K562 (cell line): Measurements from ENCODE around the gene ADCY4. TPM values are rescaled to one million over a fixed set of nuclear protein-coding genes. Genes with fewer than 3 reads are reported as not detected.

Experiments used
- AFF4 ChIP-seq: sonication (generic); formaldehyde crosslinking; IDR thresholded peaks from 2 replicates; pipeline ENCODE4 v1.8.0; 2023; ENCODE audit warnings: mild to moderate bottlenecking, missing genetic modification reagents
- BMI1 ChIP-seq: fragments of 150-350 bp; IDR thresholded peaks from 2 replicates; pipeline ENCODE4 v1.6.1; 2014; ENCODE audit warnings: low read length
- CBX1 ChIP-seq: sonication (generic); IDR thresholded peaks from 2 replicates; pipeline ENCODE4 v1.6.1; 2016; ENCODE audit warnings: antibody characterized with exemption, low read depth, mild to moderate bottlenecking
- CHCHD3 ChIP-seq: fragments of 250-450 bp; sonication (Bioruptor Pico); IDR thresholded peaks from 2 replicates; pipeline ENCODE4 v2.1.2; 2022; ENCODE audit warnings: mild to moderate bottlenecking
- ETV5 ChIP-seq: sonication (generic); formaldehyde crosslinking; IDR thresholded peaks from 2 replicates; pipeline ENCODE4 v1.4.0; 2020; ENCODE audit warnings: low read depth, mild to moderate bottlenecking, missing genetic modification reagents
- ETV6 ChIP-seq, 3 experiments: fragments of 150-350 bp in 1 of 3; sonication (generic) in 1 of 3; formaldehyde crosslinking in 1 of 3; IDR thresholded peaks; 2 replicates each; pipeline versions ENCODE4 v1.6.1 to v1.8.0; 2014 to 2022; ENCODE audit warnings: borderline replicate concordance in 2 of 3, low read depth in 2 of 3, antibody characterized with exemption in 1 of 3, low read length in 1 of 3, mild to moderate bottlenecking in 1 of 3, missing genetic modification reagents in 1 of 3
- HEY1 ChIP-seq: fragments of 250-450 bp; sonication (Bioruptor Pico); IDR thresholded peaks from 2 replicates; pipeline ENCODE4 v1.5.0; 2020; ENCODE audit warnings: mild to moderate bottlenecking, moderate library complexity, borderline replicate concordance
- ZNF263 ChIP-seq: sonication (generic); formaldehyde crosslinking; IDR thresholded peaks from 2 replicates; pipeline ENCODE4 v1.8.0; 2022; ENCODE audit warnings: mild to moderate bottlenecking, missing genetic modification reagents, borderline replicate concordance
- ZNF764 ChIP-seq: fragments of 250-450 bp; sonication (Bioruptor Pico); IDR thresholded peaks from 2 replicates; pipeline ENCODE4 v1.4.0; 2020; ENCODE audit warnings: low read depth, mild to moderate bottlenecking, moderate library complexity
- polyA plus RNA-seq, 8 experiments: library from polyadenylated mRNA; depleted of rRNA in 4 of 8; stranded (reverse) in 5 of 8; unstranded in 3 of 8; fragments of >200 nt; fragmentation: Nextera tagmentation in 2 of 8; fragmentation: Illumina TruSeq in 1 of 8; extraction: Ambion mirVana in 2 of 8; extraction: Trizol in 1 of 8; gene quantifications; 2 replicates each; pipeline versions ENCODE4 v1.2.1 to v1.2.3, GENCODE V29; 2011 to 2014; ENCODE audit warnings: inconsistent platforms in 1 of 8, missing spikeins in 1 of 8
- total RNA-seq, 7 experiments: library from RNA; depleted of rRNA in 6 of 7; stranded (reverse); fragments of >200 nt in 6 of 7; fragmentation: Illumina TruSeq in 2 of 7; extraction: Trizol in 2 of 7; gene quantifications; 2 replicates each; pipeline versions ENCODE4 v1.2.1 to v1.2.3, GENCODE V29; 2011 to 2021; ENCODE audit warnings: low replicate concordance in 1 of 7

The ADCY4 gene
- total and polyA plus RNA-seq, 9 of the 15 experiments (the other 6 are each of a cell fraction or from before 2014, with no cell fraction given): 0.04 to 0.31 (median 0.15) TPM; not detected in 2

DNA sequence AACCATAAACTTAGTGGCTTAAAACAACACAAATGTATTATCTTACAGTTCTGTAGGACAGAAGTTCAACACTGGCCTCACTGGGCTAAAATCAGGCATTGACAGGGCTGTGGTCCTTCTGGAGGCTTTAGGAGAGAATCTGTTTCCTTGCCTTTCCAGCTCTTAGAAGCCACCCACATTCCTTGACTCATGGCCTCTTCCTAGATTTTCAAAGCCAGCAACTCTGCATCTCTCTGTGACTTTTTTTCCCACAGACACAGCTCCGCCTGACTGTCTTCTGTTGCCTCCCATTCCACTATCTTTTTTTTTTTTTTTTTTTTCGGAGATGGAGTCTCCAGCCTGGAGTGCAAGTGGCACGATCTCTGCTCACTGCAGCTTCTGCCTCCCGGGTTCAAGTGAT is 21.3 kb upstream of the ADCY4 start (continued):
- TF ChIP-seq ETV6 (IDR thresholded peaks at IDR 0.05; ENCODE audit: borderline replicate concordance in 1 of 2, low read depth in 2 of 2, low read length in 1 of 2) (no peak), ETV6 (CRISPR knock-in tag; IDR thresholded peaks at IDR 0.05; ENCODE audit: borderline replicate concordance) (no peak), ZNF764 (CRISPR knock-in tag) (no peak), CHCHD3 (CRISPR knock-in tag) (no peak), ETV5 (no peak), ZNF263 (CRISPR knock-in tag) (no peak), HEY1 (CRISPR knock-in tag) (no peak), AFF4 (CRISPR knock-in tag) (no peak), CBX1 (no peak), BMI1 (no peak)
